Eye (tissue), 1 donor: Measurements from ENCODE around the gene SEMA6C.
"Not testable (repeated sequence)": the region's sequence is repeated elsewhere in the genome, so short reads cannot be mapped to it uniquely, and the experiment has no call there.

ENCODE experiments used
- DNase-seq: peaks from one replicate; pipeline ENCODE4 v3.0.0-alpha.2; 2015

Gene SEMA6C, protein sequence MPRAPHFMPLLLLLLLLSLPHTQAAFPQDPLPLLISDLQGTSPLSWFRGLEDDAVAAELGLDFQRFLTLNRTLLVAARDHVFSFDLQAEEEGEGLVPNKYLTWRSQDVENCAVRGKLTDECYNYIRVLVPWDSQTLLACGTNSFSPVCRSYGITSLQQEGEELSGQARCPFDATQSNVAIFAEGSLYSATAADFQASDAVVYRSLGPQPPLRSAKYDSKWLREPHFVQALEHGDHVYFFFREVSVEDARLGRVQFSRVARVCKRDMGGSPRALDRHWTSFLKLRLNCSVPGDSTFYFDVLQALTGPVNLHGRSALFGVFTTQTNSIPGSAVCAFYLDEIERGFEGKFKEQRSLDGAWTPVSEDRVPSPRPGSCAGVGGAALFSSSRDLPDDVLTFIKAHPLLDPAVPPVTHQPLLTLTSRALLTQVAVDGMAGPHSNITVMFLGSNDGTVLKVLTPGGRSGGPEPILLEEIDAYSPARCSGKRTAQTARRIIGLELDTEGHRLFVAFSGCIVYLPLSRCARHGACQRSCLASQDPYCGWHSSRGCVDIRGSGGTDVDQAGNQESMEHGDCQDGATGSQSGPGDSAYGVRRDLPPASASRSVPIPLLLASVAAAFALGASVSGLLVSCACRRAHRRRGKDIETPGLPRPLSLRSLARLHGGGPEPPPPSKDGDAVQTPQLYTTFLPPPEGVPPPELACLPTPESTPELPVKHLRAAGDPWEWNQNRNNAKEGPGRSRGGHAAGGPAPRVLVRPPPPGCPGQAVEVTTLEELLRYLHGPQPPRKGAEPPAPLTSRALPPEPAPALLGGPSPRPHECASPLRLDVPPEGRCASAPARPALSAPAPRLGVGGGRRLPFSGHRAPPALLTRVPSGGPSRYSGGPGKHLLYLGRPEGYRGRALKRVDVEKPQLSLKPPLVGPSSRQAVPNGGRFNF

DNA sequence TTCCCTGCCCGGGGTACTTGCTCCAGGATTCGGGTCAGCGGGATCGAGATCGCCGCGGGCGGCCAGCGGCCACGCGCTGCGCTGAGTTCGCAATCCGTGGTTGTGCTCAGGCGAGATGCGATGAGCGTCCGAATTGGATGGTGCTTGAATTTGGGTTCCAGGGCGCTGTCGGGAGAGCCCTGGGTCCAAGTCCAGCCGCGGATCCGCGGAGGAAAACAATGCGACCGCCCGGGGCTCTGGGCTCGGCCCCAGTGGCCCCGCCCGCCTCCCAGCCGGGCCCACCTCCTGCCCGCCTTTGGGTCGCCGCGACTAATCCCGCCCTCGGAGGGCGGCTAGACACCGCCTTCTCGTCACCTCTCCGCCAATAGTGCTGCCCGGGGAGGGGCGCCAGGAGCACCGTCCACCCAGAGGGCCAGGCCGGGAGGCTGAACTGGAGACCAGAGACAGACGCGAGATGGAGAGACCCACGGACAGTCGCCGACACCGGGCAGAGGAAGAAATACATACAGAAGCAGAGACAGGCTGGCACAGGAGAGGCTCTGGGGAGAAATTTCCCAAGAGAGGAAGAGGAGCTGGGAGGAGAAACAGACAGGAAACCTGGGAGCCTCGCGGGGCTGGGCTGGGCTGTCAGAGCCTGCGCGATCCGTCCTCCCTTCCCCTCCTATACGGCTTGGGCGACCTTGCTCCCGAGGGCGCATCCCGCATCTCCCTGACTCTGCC lies at the start of gene SEMA6C:
SEMA6C (minus strand) TSS at position 220 of the 720 bp plus-strand sequence. CDS start 4,010 bp downstream, outside the sequence.
- DNase-seq, result peak; percentile 95

DNA sequence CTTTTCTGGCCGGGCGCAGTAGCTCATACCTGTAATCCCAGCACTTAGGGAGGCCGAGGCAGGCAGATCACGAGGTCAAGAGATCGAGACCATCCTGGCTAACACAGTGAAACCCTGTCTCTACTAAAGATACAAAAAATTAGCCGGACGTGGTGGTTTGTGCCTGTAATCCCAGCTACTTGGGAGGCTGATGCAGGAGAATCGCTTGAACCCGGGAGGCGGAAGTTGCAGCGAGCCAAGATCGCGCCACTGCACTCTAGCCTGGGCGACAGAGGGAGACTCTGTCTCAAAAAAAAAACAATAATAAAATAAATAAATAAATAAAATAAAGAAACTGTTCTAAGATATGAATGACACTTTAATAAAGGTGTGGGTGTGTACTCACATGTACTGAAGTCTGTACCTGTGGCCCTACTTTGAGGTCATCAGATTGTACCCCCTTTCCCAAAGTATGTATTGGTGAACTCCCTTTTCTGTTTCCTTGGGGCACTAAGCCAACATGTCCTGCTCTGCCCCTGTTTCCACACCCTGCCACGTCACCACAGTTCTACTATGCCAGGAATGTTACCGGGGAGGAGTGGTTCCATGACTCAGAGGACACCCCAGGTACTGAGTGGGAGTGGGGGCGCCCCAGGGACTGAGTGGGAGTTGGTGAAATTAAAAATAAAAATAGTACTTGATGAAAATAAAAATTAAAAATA lies 48.6 kb upstream of the SEMA6C start:
- DNase-seq, result peak; percentile 46

GRCh38 chr1:151193856-151194255 lies 47.4 kb upstream of the SEMA6C start:
- DNase-seq, result no peak

GRCh38 chr1:151193304-151193703 lies 46.9 kb upstream of the SEMA6C start:
- DNase-seq, result no peak

- DNase-seq, result no peak
Observed at GRCh38 chr1:151192047-151192446, 45.6 kb upstream of the SEMA6C start.

DNA sequence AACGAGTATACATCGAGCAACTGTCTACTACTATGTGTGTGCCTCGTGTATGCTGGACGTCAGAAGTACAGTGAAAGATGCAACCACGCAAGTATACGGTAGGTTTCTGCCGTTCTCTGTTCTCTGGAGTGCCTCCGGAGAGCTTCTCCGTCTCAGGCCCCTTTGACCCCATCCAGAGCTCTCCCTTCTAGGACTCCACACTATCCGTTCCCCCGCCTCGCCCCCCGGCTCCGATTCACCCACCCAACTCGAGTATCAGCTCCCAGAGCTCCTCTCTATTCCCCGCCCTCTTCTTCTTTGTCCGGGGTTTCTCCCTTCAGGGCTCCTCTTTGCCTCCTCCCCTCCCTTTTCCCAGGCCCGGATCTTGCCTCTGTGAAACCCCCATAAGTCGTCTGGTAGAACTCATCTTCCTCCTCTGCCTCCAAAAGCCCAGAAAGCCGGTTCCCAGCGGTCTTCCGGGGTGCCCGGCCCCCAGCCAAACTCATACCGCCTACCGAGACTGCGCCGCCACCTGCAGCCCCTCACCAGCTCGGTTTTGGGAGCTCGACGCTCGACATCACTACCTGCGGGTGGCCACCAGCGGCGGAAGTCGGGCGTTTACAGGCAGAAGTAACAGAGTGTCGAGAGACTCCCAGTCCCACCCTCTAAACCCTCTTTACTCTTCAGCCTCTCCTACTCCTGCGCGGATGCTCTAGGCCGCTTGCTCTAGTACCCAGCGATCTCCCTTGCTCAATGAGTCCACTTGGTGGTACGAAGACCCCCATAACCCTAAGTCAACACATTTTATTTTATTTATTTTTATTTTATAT lies 43.4 kb upstream of the SEMA6C start, which contains the start of gene VPS72:
VPS72 (minus strand) TSS at position 561 of the 809 bp plus-strand sequence; CDS start at position 485, 76 bp downstream.
- peak; percentile 96 for DNase-seq

DNA sequence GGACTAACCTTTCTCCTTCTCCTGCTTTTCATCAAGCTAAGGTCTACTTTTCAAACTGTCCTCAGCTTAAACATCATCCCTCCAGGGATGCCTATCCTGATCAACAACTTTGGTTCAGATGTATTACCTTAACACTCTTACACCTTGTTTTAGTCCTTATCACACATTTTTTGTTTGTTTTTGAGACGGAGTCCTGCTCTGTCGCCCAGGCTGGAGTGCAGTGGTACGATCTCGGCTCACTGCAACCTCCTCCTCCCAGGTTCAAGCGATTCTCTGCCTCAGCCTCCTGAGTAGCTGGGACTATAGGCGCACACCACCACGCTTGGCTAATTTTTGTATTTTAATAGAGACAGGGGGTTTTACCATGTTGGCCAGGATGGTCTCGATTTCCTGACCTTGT lies 42.2 kb upstream of the SEMA6C start:
- DNase-seq, result not testable (repeated sequence)

GRCh38 chr1:151187205-151187604 lies 40.8 kb upstream of the SEMA6C start:
- DNase-seq, result peak; percentile 17

DNA sequence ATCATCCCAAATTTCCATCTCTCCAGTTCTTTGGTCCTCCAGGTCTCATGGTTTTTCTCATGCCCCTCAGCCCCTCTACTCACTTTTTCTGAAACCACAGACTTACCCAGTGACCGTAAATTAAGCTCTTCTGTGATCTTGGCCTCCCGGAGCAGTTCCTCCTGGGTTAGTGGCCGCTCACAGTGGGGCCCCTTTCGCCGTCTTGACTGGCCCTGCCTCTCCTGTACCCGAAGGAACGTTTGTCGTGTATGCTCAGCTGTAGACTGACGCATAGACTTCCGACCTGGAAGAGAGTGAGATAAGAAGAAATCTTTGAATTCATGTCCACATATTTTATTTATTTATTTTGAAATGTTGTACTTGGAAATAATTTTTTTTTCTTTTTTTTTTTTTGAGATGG lies 37.8 kb upstream of the SEMA6C start:
- no peak for DNase-seq

GRCh38 chr1:151176514-151177045 lies 30.1 kb upstream of the SEMA6C start:
- no peak for DNase-seq

GRCh38 chr1:151175863-151176262 lies 29.4 kb upstream of the SEMA6C start, which contains the start of gene TMOD4:
TMOD4 (minus strand) TSS chr1:151175981; CDS start chr1:151174875, 1,106 bp downstream.
- DNase-seq, result no peak

DNA sequence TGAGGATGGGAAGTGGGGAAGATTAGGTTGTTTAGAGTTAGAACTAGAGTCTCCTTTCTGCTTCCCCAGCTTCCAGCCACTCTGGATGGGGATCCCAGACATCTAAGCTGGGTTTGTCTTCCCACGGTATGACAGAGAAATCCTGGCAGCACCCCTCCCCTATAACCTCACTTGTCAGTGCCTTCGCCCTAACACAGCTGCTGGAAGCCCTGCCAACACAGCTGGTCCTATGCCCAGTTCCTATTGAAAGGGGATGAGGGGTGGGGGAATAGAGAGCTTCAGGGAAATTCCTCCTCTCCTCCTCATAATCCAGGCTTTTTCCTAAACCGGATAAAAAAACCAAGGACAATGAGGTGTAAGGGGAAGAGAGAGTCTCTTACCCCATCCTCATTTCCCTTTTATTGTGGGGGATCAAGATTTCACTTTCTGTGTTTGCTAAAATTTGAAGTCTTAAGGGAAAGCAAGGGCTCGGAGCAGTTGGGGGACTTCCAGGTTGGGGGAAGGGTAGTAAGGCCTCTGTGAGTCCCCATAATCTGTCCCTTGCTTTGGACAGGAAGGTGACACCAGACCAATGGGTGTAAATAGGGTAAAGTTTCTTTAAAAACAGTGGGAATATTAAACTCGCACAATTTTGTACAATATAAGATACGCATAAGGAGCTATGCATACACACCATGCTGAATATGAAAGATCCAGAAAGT lies 28.8 kb upstream of the SEMA6C start:
- DNase-seq, result peak; percentile 12

- no peak for DNase-seq
Observed at GRCh38 chr1:151171190-151171589, 24.8 kb upstream of the SEMA6C start.

DNA sequence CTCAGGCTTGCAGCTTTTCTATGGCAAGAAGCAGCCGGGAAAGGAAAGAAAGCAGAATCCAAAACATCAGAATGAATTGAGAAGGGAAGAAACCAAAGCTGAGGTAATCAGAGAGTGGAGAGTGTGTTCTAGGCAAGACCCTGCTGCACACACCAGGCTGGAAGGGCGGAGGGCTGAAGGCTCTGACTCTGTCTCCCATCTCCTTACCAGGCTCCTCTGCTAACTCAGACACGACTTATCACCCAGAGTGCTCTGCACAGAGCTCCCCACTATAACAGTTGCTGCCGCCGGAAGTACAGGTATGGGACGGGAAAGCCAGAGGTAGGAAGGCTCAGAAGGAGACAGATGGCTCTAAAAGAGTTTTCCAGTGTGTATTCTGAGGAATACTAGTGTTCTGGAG lies 20.7 kb upstream of the SEMA6C start:
- DNase-seq, result no peak

DNA sequence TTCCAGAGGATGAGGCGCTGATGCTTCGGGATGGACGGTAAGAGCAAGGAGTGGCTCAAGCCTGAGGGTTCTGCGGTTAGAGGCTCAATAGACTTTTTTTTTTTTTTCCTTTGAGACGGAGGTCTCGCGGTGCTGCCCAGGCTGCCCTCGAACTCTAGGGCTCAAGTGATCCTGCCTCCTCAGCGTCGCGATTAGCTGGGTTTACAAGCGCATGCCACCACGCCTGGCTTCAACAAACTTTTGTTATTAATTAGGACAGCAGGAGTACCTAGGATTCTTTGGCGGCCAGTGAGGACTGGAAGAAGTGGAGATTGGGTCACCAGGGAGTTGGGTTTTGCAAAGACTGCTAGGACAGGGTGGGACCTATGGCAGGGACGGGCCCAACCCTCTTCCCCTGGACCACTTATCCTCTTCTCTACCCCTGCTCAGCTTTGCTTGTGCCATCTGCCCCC lies 20.1 kb upstream of the SEMA6C start:
- no peak for DNase-seq

GRCh38 chr1:151165738-151166504 lies 19.5 kb upstream of the SEMA6C start, which contains the start of the genes LYSMD1 and SCNM1:
LYSMD1 (minus strand) TSS chr1:151165902; CDS start chr1:151165258, 644 bp downstream.
SCNM1 (plus strand) TSS chr1:151166144; CDS start chr1:151166153, 9 bp downstream.
- peak; percentile 100 for DNase-seq

GRCh38 chr1:151165281-151165737 lies 18.9 kb upstream of the SEMA6C start:
- no peak for DNase-seq

DNA sequence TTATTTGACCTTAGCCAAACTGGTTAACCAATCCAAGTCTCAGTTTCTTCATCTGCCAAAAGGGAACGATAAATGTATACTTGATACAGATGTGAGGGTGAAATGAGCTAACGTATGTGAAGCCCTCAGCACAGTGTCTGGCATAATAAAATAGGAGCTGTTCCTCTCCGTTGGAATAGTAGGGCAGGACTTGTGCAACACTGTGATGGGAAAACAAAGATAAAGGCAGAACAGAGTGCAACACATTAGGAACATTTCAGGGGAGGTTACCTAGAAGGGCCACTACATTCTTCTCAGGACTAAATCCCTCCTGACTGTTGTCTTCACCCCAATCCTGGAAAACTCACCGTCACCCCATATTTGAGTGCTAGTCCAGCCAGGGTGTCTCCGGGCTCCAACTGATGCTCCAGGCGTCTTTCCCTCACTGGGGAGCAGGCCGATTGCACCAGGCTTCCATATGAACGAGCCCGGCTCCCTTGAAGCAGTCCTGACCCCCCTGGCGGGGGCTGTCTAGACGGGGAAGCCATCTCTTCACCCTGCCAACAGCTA lies 18.4 kb upstream of the SEMA6C start:
- DNase-seq, result no peak

DNA sequence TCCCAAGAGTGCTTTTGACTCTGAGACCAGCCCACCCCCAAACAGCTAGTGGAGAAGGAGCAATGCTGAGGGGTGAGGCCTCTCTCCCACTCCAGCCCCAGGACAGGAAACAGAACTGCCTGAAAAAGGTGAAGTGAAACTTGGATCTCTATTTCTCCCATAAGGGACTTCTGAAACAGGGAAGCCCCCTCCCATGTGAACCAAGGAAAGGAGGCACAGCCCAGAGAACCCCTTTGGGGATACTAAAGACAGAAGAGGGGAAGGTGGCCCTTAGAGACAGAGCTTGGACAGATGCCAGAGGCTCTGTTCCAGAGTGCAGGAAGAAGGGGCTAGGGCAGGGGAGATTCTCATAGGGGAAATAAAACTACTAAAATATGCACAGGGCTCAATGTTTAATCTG lies 12.9 kb upstream of the SEMA6C start:
- DNase-seq, result no peak
